Keratinocyte (primary cell): ENCODE data around the gene CNTNAP2.

Experiments used
- CTCF ChIP-seq, 3 experiments: IDR thresholded peaks in 1 of 3; conservative IDR thresholded peaks in 1 of 3; optimal IDR thresholded peaks in 1 of 3; 2 replicates in 2 of 3; 3 replicates in 1 of 3; pipeline versions ENCODE3 to v1.5.1; 2011; ENCODE audit warnings: low read length in 3 of 3, mild to moderate bottlenecking in 3 of 3, moderate library complexity in 2 of 3, control low read depth in 1 of 3, inconsistent platforms in 1 of 3; ENCODE audit not compliant: insufficient read depth in 2 of 3; ENCODE audit errors: extremely low read depth in 1 of 3
- EZH2 ChIP-seq: IDR thresholded peaks from one replicate; pipeline ENCODE4 v1.6.1; 2012; ENCODE audit warnings: inconsistent platforms, mild to moderate bottlenecking, low read length, moderate library complexity

- TF ChIP-seq CTCF (optimal IDR thresholded peaks at IDR 0.05 in 1 of 3, IDR thresholded peaks at IDR 0.05 in 1 of 3, conservative IDR thresholded peaks at IDR 0.05 in 1 of 3; ENCODE audit: extremely low read depth in 1 of 3, insufficient read depth in 2 of 3, low read length in 3 of 3) (no peak), EZH2 (no peak)
Measured at GRCh38 chr7:147978201-147978600, 1861.6 kb downstream of the CNTNAP2 start.
